ENCODE results near the gene MS4A4A.
"Not testable (repeated sequence)": the region's sequence is repeated elsewhere in the genome, so short reads cannot be mapped to it uniquely, and the experiment has no call there.

The MS4A4A gene

GRCh38 chr11:60280412-60280811 is at the start of gene MS4A4A:
Gene MS4A4A (plus strand): TSS chr11:60280666. CDS start chr11:60280676, 10 bp downstream.
- in situ Hi-C loops (cut with MboI; ENCODE audit: low sequenced_read_pairs): no loop called here

- in situ Hi-C loops (cut with MboI; ENCODE audit: low sequenced_read_pairs): no loop called here
Observed at GRCh38 chr11:60230681-60231080, 49.8 kb upstream of the MS4A4A start.

DNA sequence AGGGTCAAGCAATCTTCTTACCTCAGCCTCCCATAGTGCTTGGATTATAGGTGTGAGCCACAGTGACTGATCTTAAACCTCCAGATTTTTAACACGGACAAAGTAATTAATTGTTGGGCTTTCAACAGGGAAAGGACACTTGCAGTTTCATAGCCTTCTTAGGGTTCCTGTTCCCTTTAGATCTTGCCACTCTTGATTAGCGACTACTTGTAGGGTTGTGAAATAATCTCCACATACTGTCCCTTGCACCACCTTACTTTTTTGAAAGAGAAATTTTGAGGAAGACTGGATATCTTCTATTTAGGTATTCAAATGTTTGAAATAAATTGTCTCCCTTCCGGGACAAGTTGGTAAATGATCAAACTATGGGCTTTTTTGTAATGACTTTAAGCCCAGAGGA is 45.1 kb upstream of the MS4A4A start:
- in situ Hi-C loops (cut with MboI; ENCODE audit: low sequenced_read_pairs): no loop called here

GRCh38 chr11:60240662-60241061 is 39.8 kb upstream of the MS4A4A start:
- in situ Hi-C loops (cut with MboI; ENCODE audit: low sequenced_read_pairs): no loop called here

GRCh38 chr11:60241786-60242185 is 38.7 kb upstream of the MS4A4A start:
- in situ Hi-C loops (cut with MboI; ENCODE audit: low sequenced_read_pairs): no loop called here

- in situ Hi-C loops (cut with MboI; ENCODE audit: low sequenced_read_pairs): no loop called here
Observed at GRCh38 chr11:60242740-60243239, 37.7 kb upstream of the MS4A4A start, which contains the start of gene MS4A4E. Gene MS4A4E (minus strand): TSS chr11:60243137. CDS start chr11:60230055, 13,082 bp downstream.

- in situ Hi-C loops (cut with MboI; ENCODE audit: low sequenced_read_pairs): no loop called here
Observed at GRCh38 chr11:60251485-60252212, 28.8 kb upstream of the MS4A4A start.

- in situ Hi-C loops (cut with MboI; ENCODE audit: low sequenced_read_pairs): no loop called here
Observed at GRCh38 chr11:60252213-60253108, 28.0 kb upstream of the MS4A4A start.

DNA sequence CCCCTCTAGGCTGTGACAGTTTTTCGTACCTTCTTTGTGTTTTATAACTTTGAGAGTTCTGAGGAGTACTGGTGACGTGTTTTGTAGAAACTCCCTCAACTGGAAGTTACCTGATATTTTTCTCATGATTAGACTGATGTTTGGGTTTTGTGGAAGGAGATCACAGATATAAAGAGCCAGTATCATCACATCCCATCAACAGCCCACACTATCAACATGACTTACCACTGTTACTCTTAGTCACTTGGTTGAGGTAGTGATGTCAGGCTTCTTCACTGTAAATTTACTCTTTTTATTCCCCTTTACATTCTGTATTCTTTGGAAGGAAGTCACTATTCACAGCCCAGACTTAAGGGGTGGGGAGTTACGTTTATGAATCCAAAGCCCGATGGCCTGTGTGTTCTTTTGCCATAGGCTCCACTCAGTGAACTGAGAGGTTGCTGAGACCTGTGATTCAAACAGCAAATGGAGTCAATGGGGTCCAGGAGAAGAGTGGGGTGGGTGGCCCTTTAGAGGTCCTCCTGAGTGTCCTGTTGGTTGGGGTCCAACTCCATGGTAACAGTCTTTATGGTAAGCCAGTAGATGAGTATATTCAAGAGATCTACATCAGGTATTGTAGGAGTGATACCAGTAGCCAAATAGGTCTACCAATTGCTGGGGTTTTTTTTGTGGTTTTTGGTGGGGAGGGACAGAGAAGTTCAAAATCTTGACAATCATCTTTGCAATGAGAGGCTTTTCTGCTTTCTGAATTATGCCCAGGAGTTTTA is 22.3 kb upstream of the MS4A4A start:
- in situ Hi-C loops (cut with MboI; ENCODE audit: low sequenced_read_pairs): no loop called here

DNA sequence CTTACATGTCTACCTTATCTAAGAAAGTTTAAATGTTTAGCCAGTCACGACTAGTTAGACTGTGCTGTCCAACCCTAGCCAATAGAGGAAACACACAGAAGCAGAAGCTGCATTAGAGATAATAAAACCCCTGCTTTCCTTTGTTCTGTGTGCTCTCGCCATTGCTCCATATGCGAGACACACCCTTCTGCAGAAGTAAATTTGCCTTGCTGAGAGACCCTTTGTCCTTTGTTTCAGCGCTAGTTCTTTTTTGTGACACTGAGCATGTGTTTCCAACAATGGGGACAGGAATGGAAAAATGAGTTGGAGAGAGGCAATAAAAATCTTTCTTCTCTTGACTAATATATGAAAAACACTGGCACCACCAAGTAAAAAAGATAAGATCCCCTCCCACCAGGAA is 19.5 kb upstream of the MS4A4A start:
- in situ Hi-C loops (cut with MboI; ENCODE audit: low sequenced_read_pairs): no loop called here

DNA sequence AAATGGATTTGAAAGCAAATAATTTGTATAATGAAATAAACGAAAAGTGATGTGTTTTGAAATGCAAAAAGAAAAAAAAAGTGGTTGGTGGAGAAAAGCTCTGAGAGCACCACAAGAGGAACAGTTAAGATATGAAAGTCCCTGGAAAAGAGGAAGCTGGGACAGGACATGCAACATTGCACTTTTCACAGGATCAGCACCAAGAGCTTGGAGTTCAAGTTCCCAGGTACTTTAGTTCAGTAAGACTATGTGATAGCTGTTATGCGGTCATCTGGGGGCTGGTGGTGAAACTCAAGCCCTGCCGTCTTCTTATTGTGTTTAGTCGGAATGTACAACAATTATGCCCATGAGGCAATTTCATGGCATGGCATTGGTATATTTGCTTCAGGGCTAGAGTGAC is 17.1 kb upstream of the MS4A4A start:
- in situ Hi-C loops (cut with MboI; ENCODE audit: low sequenced_read_pairs): no loop called here

- in situ Hi-C loops (cut with MboI; ENCODE audit: low sequenced_read_pairs): no loop called here
Observed at GRCh38 chr11:60264644-60265043, 15.8 kb upstream of the MS4A4A start.

GRCh38 chr11:60265373-60266214 is 14.9 kb upstream of the MS4A4A start:
- in situ Hi-C loops (cut with MboI; ENCODE audit: low sequenced_read_pairs): no loop called here

GRCh38 chr11:60274416-60274815 is 6.0 kb upstream of the MS4A4A start:
- in situ Hi-C loops (cut with MboI; ENCODE audit: low sequenced_read_pairs): no loop called here

GRCh38 chr11:60281485-60281884 is 1.0 kb downstream of the MS4A4A start:
- in situ Hi-C loops (cut with MboI; ENCODE audit: low sequenced_read_pairs): no loop called here

- in situ Hi-C loops (cut with MboI; ENCODE audit: low sequenced_read_pairs): no loop called here
Observed at GRCh38 chr11:60282286-60282685, 1.8 kb downstream of the MS4A4A start.

GRCh38 chr11:60285411-60286126 is 5.1 kb downstream of the MS4A4A start:
- in situ Hi-C loops (cut with MboI; ENCODE audit: low sequenced_read_pairs): not testable (repeated sequence)

DNA sequence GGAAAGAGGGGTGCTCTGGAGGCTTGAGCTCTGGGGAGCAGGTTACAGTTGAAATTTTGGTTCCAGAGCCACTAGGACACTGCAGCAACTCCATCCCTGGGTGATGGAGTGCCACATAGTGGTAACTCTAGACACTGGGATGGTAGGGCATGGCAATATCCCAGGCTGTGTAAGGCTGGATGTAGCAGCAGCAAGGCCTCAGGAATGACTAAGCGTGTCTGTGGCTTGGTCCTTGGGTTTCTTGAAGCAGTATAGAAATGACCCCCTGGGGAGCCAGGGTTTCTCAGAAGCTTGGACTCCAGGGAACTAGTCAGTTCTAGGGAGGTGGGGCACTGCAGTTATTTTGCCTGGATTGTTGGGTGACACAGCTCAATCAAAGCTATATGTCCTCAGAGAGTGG is 8.1 kb downstream of the MS4A4A start:
- in situ Hi-C loops (cut with MboI; ENCODE audit: low sequenced_read_pairs): no loop called here

- in situ Hi-C loops (cut with MboI; ENCODE audit: low sequenced_read_pairs): no loop called here
Observed at GRCh38 chr11:60292145-60292544, 11.7 kb downstream of the MS4A4A start.
